Measurements from ENCODE around the gene RSPH1. TPM values are rescaled to one million over a fixed set of nuclear protein-coding genes. Genes with fewer than 3 reads are reported as not detected.

The RSPH1 gene
- total RNA-seq, 1 experiment from 2014 or later: 1.5 TPM

GRCh38 chr21:42433946-42434551 lies 62.0 kb downstream of the RSPH1 start:
- Histone ChIP-seq H2AFZ (ENCODE audit: low read depth, low read length, poor library complexity, severe bottlenecking) (no peak overlapping the region), H3K9ac (ENCODE audit: low read length) (no peak overlapping the region), H3K9me3 (ENCODE audit: control insufficient read depth in 1 of 2, insufficient read depth in 1 of 2, low read depth in 1 of 2, low read length in 2 of 2) (no peaks in the 10 kb centered on the region), H3K27me3 (ENCODE audit: insufficient read depth, low read length) (peaks cover 30% of the 10 kb centered on the region; the same call in 1 of the 2 replicates), H3K27ac (ENCODE audit: low read depth, low read length) (no peak overlapping the region), H4K20me1 (ENCODE audit: insufficient read depth) (no peaks in the 10 kb centered on the region), H3K9me2 (ENCODE audit: insufficient read depth) (no peaks in the 10 kb centered on the region), H3K4me1 (ENCODE audit: control insufficient read depth in 1 of 2, insufficient read depth in 2 of 2, low read length in 2 of 2) (0 out of 4 replicates have a peak, but pooled peaks cover 0 to 5% of the 10 kb centered on the region in 2 experiments), H3K36me3 (ENCODE audit: control insufficient read depth in 1 of 2, insufficient read depth in 2 of 2, low read length in 2 of 2) (no peaks in the 10 kb centered on the region), H3K79me2 (ENCODE audit: insufficient read depth, low read length) (no peaks in the 10 kb centered on the region), H3K4me2 (ENCODE audit: low read length) (no peak overlapping the region), H3K4me3 (replicated peaks in 1 of 2; ENCODE audit: low read depth in 1 of 2, low read length in 2 of 2) (no peak overlapping the region)
- RAD21 ChIA-PET (ENCODE audit: low non-redundant PET in 1 of 2, low total read pairs in 2 of 2, uncharacterized antibody in 2 of 2, unreplicated experiment in 2 of 2): no interaction called here
- CTCF ChIA-PET: no interaction called here
- DNase-seq (ENCODE audit: low read depth, low spot score) (no peak), ATAC-seq (peak; percentile 54; the same call in 1 of the 2 replicates)
- POLR2A ChIA-PET: no interaction called here
- no peak for TF ChIP-seq ZNF274 (IDR thresholded peaks at IDR 0.05; ENCODE audit: low read depth, low read length)
- TF ChIP-seq EGR1 (IDR thresholded peaks at IDR 0.05; ENCODE audit: low read depth): no peak
- no peak for TF ChIP-seq SRF (IDR thresholded peaks at IDR 0.05; ENCODE audit: low read depth)
- no peak for TF ChIP-seq SIN3A (IDR thresholded peaks at IDR 0.05; ENCODE audit: low read depth)
- no peak for TF ChIP-seq RAD21 (IDR thresholded peaks at IDR 0.05; ENCODE audit: low read depth)
- TF ChIP-seq, protein P1, sequence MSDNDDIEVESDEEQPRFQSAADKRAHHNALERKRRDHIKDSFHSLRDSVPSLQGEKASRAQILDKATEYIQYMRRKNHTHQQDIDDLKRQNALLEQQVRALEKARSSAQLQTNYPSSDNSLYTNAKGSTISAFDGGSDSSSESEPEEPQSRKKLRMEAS (IDR thresholded peaks at IDR 0.05): no peak
- BruUV-seq (replicated peaks): no TSS peak
- intact Hi-C loops (cut with micrococcal nuclease): no loop called here

DNA sequence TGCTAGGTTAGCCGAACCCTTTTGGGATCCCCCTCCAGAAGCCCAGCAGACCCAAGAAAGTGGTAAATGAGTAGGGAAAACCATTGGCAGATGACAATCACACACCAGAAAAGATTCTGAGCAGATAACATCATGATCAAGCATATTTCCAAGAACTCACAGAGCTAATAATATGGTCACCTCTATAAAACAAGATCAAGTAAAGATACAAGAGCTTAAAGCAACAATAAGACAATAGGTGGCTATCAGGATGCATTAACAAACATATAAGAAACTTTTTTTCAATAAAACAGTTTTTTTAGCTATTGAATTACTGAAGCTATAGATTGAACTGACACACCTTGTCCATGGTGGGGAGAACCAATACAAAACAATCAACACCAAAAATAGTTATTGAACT lies 63.3 kb downstream of the RSPH1 start:
- Histone ChIP-seq H3K4me2 (ENCODE audit: low read length) (no peak overlapping the region), H3K4me1 (ENCODE audit: control insufficient read depth in 1 of 2, insufficient read depth in 2 of 2, low read length in 2 of 2) (0 out of 4 replicates have a peak, but pooled peaks cover 0 to 5% of the 10 kb centered on the region in 2 experiments), H3K9me3 (ENCODE audit: control insufficient read depth in 1 of 2, insufficient read depth in 1 of 2, low read depth in 1 of 2, low read length in 2 of 2) (no peaks in the 10 kb centered on the region), H3K9ac (ENCODE audit: low read length) (no peak overlapping the region), H3K27me3 (ENCODE audit: insufficient read depth, low read length) (peaks cover 30% of the 10 kb centered on the region; the same call in 1 of the 2 replicates), H3K79me2 (ENCODE audit: insufficient read depth, low read length) (no peaks in the 10 kb centered on the region), H2AFZ (ENCODE audit: low read depth, low read length, poor library complexity, severe bottlenecking) (no peak overlapping the region), H3K36me3 (ENCODE audit: control insufficient read depth in 1 of 2, insufficient read depth in 2 of 2, low read length in 2 of 2) (no peaks in the 10 kb centered on the region), H4K20me1 (ENCODE audit: insufficient read depth) (no peaks in the 10 kb centered on the region), H3K27ac (ENCODE audit: low read depth, low read length) (no peak overlapping the region), H3K4me3 (replicated peaks in 1 of 2; ENCODE audit: low read depth in 1 of 2, low read length in 2 of 2) (no peak overlapping the region), H3K9me2 (ENCODE audit: insufficient read depth) (no peaks in the 10 kb centered on the region)
- no TSS peak for BruUV-seq (replicated peaks)
- ChIA-PET CTCF (no interaction called here), RAD21 (ENCODE audit: low non-redundant PET in 1 of 2, low total read pairs in 2 of 2, uncharacterized antibody in 2 of 2, unreplicated experiment in 2 of 2) (no interaction called here), POLR2A (no interaction called here)
- intact Hi-C loops (cut with micrococcal nuclease): no loop called here
- DNase-seq (ENCODE audit: low read depth, low spot score) (no peak), ATAC-seq (no peak)
- TF ChIP-seq SIN3A (IDR thresholded peaks at IDR 0.05; ENCODE audit: low read depth) (no peak), JUND (IDR thresholded peaks at IDR 0.05) (no peak), SP1 (IDR thresholded peaks at IDR 0.05; ENCODE audit: low read depth) (no peak), EGR1 (IDR thresholded peaks at IDR 0.05; ENCODE audit: low read depth) (no peak), SRF (IDR thresholded peaks at IDR 0.05; ENCODE audit: low read depth) (no peak), CBX3 (IDR thresholded peaks at IDR 0.05; ENCODE audit: low read depth) (no peak), ZFX (IDR thresholded peaks at IDR 0.05) (no peak), ELF1 (IDR thresholded peaks at IDR 0.05; ENCODE audit: borderline replicate concordance, low read depth) (no peak), POLR2A (IDR thresholded peaks at IDR 0.05; ENCODE audit: borderline replicate concordance, extremely low read depth, insufficient read depth, insufficient read length) (no peak)
- TF ChIP-seq, protein P2, sequence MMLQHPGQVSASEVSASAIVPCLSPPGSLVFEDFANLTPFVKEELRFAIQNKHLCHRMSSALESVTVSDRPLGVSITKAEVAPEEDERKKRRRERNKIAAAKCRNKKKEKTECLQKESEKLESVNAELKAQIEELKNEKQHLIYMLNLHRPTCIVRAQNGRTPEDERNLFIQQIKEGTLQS (IDR thresholded peaks at IDR 0.05): no peak
- TF ChIP-seq, protein P3, sequence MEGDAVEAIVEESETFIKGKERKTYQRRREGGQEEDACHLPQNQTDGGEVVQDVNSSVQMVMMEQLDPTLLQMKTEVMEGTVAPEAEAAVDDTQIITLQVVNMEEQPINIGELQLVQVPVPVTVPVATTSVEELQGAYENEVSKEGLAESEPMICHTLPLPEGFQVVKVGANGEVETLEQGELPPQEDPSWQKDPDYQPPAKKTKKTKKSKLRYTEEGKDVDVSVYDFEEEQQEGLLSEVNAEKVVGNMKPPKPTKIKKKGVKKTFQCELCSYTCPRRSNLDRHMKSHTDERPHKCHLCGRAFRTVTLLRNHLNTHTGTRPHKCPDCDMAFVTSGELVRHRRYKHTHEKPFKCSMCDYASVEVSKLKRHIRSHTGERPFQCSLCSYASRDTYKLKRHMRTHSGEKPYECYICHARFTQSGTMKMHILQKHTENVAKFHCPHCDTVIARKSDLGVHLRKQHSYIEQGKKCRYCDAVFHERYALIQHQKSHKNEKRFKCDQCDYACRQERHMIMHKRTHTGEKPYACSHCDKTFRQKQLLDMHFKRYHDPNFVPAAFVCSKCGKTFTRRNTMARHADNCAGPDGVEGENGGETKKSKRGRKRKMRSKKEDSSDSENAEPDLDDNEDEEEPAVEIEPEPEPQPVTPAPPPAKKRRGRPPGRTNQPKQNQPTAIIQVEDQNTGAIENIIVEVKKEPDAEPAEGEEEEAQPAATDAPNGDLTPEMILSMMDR (IDR thresholded peaks at IDR 0.05 in 2 of 3, conservative IDR thresholded peaks at IDR 0.05 in 1 of 3; ENCODE audit: borderline replicate concordance in 1 of 3, insufficient read depth in 1 of 3, low read depth in 2 of 3, low read length in 2 of 3): no peak
- TF ChIP-seq, protein P4, sequence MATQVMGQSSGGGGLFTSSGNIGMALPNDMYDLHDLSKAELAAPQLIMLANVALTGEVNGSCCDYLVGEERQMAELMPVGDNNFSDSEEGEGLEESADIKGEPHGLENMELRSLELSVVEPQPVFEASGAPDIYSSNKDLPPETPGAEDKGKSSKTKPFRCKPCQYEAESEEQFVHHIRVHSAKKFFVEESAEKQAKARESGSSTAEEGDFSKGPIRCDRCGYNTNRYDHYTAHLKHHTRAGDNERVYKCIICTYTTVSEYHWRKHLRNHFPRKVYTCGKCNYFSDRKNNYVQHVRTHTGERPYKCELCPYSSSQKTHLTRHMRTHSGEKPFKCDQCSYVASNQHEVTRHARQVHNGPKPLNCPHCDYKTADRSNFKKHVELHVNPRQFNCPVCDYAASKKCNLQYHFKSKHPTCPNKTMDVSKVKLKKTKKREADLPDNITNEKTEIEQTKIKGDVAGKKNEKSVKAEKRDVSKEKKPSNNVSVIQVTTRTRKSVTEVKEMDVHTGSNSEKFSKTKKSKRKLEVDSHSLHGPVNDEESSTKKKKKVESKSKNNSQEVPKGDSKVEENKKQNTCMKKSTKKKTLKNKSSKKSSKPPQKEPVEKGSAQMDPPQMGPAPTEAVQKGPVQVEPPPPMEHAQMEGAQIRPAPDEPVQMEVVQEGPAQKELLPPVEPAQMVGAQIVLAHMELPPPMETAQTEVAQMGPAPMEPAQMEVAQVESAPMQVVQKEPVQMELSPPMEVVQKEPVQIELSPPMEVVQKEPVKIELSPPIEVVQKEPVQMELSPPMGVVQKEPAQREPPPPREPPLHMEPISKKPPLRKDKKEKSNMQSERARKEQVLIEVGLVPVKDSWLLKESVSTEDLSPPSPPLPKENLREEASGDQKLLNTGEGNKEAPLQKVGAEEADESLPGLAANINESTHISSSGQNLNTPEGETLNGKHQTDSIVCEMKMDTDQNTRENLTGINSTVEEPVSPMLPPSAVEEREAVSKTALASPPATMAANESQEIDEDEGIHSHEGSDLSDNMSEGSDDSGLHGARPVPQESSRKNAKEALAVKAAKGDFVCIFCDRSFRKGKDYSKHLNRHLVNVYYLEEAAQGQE (IDR thresholded peaks at IDR 0.05; ENCODE audit: low read depth): no peak
